Activated CD4-positive, alpha-beta memory T cell treated with anti-CD3 and anti-CD28 coated beads, Interleukin-2, amount 10 ng/mL, durations not matched to agents 7 days and 5 days (primary cell): ENCODE data around the gene AMOTL1. TPM values are rescaled to one million over a fixed set of nuclear protein-coding genes. Genes with fewer than 3 reads are reported as not detected.
"Not testable (repeated sequence)": the region's sequence is repeated elsewhere in the genome, so short reads cannot be mapped to it uniquely, and the experiment has no call there.

Experiments used
- CTCF ChIA-PET: fragments of 350-600 bp; sonication (Branson Sonifier 250); formaldehyde crosslinking; loops from one replicate; lab custom pipeline; 2021; ENCODE audit warnings: antibody characterized with exemption, inconsistent platforms; lab: Charles Lee
- POLR2A ChIA-PET: fragments of 350-600 bp; sonication (Branson Sonifier 250); formaldehyde crosslinking; loops from one replicate; lab custom pipeline; 2021; ENCODE audit warnings: antibody characterized with exemption; lab: Charles Lee
- DNase-seq: peaks from one replicate; pipeline ENCODE4 v3.0.0-alpha.2; 2020
- H3K27ac Mint-ChIP-seq: one replicate; pipeline ENCODE4 v1.8.0; 2021; ENCODE audit warnings: mild to moderate bottlenecking, mixed read lengths
- H3K27me3 Mint-ChIP-seq: one replicate; pipeline ENCODE4 v1.8.0; 2021; ENCODE audit warnings: mixed read lengths
- H3K36me3 Mint-ChIP-seq: one replicate; pipeline ENCODE4 v1.8.0; 2021; ENCODE audit warnings: low read depth, mixed read lengths
- H3K4me1 Mint-ChIP-seq: one replicate; pipeline ENCODE4 v1.8.0; 2021; ENCODE audit warnings: mixed read lengths
- H3K4me3 Mint-ChIP-seq: one replicate; pipeline ENCODE4 v1.8.0; 2021; ENCODE audit warnings: mild to moderate bottlenecking, mixed read lengths
- H3K9me3 Mint-ChIP-seq: one replicate; pipeline ENCODE4 v1.8.0; 2021; ENCODE audit warnings: mixed read lengths
- total RNA-seq, 2 experiments: library from RNA; stranded (reverse); gene quantifications; one replicate each; pipeline ENCODE4 v1.2.3, GENCODE V29; 2021

Gene AMOTL1
- total RNA-seq, 2 experiments from 2014 or later: 4.0 to 4.3 TPM

- H3K4me3 Mint-ChIP-seq: no peak overlapping the region
- CTCF ChIA-PET: no interaction called here
Observed at GRCh38 chr11:94809251-94809650, 41.1 kb downstream of the AMOTL1 start.

GRCh38 chr11:94812724-94813720, 44.9 kb downstream of the AMOTL1 start:
- H3K9me3 Mint-ChIP-seq, H3K27ac Mint-ChIP-seq, DNase-seq, H3K36me3 Mint-ChIP-seq, H3K4me3 Mint-ChIP-seq, H3K27me3 Mint-ChIP-seq, H3K4me1 Mint-ChIP-seq, POLR2A ChIA-PET: not testable (repeated sequence)
- CTCF ChIA-PET: interaction anchor here (1.1 kb wide), 1 partner anchor 26 kb away, joined by 3 read pairs; no protein-coding TSS in a partner anchor

More at GRCh38 chr11:94809251-94809650, 41.1 kb downstream of the AMOTL1 start:
- H3K4me1 Mint-ChIP-seq: no peaks in the 10 kb centered on the region
- peaks cover 2% of the 10 kb centered on the region for H3K27me3 Mint-ChIP-seq
- H3K9me3 Mint-ChIP-seq: no peaks in the 10 kb centered on the region
- no peak for DNase-seq
- H3K36me3 Mint-ChIP-seq: no peaks in the 10 kb centered on the region
- POLR2A ChIA-PET: no interaction called here
- no peak overlapping the region for H3K27ac Mint-ChIP-seq

- Mint-ChIP-seq H3K9me3 (peaks cover 3% of the 10 kb centered on the region), H3K27me3 (peaks cover 4% of the 10 kb centered on the region), H3K4me3 (no peak overlapping the region), H3K4me1 (no peaks in the 10 kb centered on the region), H3K27ac (no peak overlapping the region), H3K36me3 (no peaks in the 10 kb centered on the region)
- DNase-seq: no peak
- ChIA-PET CTCF (no interaction called here), POLR2A (no interaction called here)
Observed at GRCh38 chr11:94814272-94814976, 46.3 kb downstream of the AMOTL1 start.

GRCh38 chr11:94815705-94816344, 47.7 kb downstream of the AMOTL1 start:
- POLR2A ChIA-PET: no interaction called here
- no peaks in the 10 kb centered on the region for H3K36me3 Mint-ChIP-seq
- H3K4me3 Mint-ChIP-seq: no peak overlapping the region
- H3K27me3 Mint-ChIP-seq: peaks cover 2% of the 10 kb centered on the region
- no peak overlapping the region for H3K27ac Mint-ChIP-seq
- CTCF ChIA-PET: no interaction called here
- no peak for DNase-seq
- H3K9me3 Mint-ChIP-seq: peaks cover 3% of the 10 kb centered on the region
- no peaks in the 10 kb centered on the region for H3K4me1 Mint-ChIP-seq

- H3K9me3 Mint-ChIP-seq: peaks cover 3% of the 10 kb centered on the region
- no peaks in the 10 kb centered on the region for H3K4me1 Mint-ChIP-seq
- no peaks in the 10 kb centered on the region for H3K36me3 Mint-ChIP-seq
- POLR2A ChIA-PET: no interaction called here
- CTCF ChIA-PET: no interaction called here
- no peak overlapping the region for H3K4me3 Mint-ChIP-seq
- no peak overlapping the region for H3K27ac Mint-ChIP-seq
- H3K27me3 Mint-ChIP-seq: peaks cover 2% of the 10 kb centered on the region
- DNase-seq: no peak
Observed at GRCh38 chr11:94820480-94820879, 52.3 kb downstream of the AMOTL1 start.

GRCh38 chr11:94821439-94821838, 53.3 kb downstream of the AMOTL1 start:
- Mint-ChIP-seq H3K9me3 (no peaks in the 10 kb centered on the region), H3K27ac (no peak overlapping the region), H3K4me3 (no peak overlapping the region), H3K27me3 (peaks cover 2% of the 10 kb centered on the region), H3K36me3 (no peaks in the 10 kb centered on the region), H3K4me1 (peaks cover 2% of the 10 kb centered on the region)
- DNase-seq: no peak
- POLR2A ChIA-PET: no interaction called here
- CTCF ChIA-PET: no interaction called here

GRCh38 chr11:94822080-94822479, 53.9 kb downstream of the AMOTL1 start:
- Mint-ChIP-seq H3K27ac (no peak overlapping the region), H3K4me3 (no peak overlapping the region), H3K36me3 (no peaks in the 10 kb centered on the region), H3K4me1 (peaks cover 2% of the 10 kb centered on the region), H3K27me3 (peaks cover 2% of the 10 kb centered on the region), H3K9me3 (no peaks in the 10 kb centered on the region)
- ChIA-PET CTCF (no interaction called here), POLR2A (no interaction called here)
- DNase-seq: no peak

GRCh38 chr11:94823102-94823732, 55.1 kb downstream of the AMOTL1 start:
- ChIA-PET CTCF (no interaction called here), POLR2A (no interaction called here)
- H3K4me1 Mint-ChIP-seq: peaks cover 2% of the 10 kb centered on the region
- no peak overlapping the region for H3K4me3 Mint-ChIP-seq
- no peaks in the 10 kb centered on the region for H3K9me3 Mint-ChIP-seq
- H3K36me3 Mint-ChIP-seq: no peaks in the 10 kb centered on the region
- peaks cover 2% of the 10 kb centered on the region for H3K27me3 Mint-ChIP-seq
- DNase-seq: no peak
- no peak overlapping the region for H3K27ac Mint-ChIP-seq

- Mint-ChIP-seq H3K4me1 (peaks cover 2% of the 10 kb centered on the region), H3K36me3 (no peaks in the 10 kb centered on the region), H3K27me3 (no peaks in the 10 kb centered on the region), H3K9me3 (no peaks in the 10 kb centered on the region), H3K27ac (no peak overlapping the region), H3K4me3 (no peak overlapping the region)
- POLR2A ChIA-PET: no interaction called here
- CTCF ChIA-PET: no interaction called here
- DNase-seq: no peak
Observed at GRCh38 chr11:94825031-94825430, 56.9 kb downstream of the AMOTL1 start.

- no peaks in the 10 kb centered on the region for H3K27me3 Mint-ChIP-seq
- H3K9me3 Mint-ChIP-seq: no peaks in the 10 kb centered on the region
- H3K4me3 Mint-ChIP-seq: no peak overlapping the region
- H3K4me1 Mint-ChIP-seq: peaks cover 2% of the 10 kb centered on the region
- no peaks in the 10 kb centered on the region for H3K36me3 Mint-ChIP-seq
- POLR2A ChIA-PET: no interaction called here
- H3K27ac Mint-ChIP-seq: no peak overlapping the region
- CTCF ChIA-PET: no interaction called here
- DNase-seq: no peak
Observed at GRCh38 chr11:94825481-94825880, 57.3 kb downstream of the AMOTL1 start.

GRCh38 chr11:94826415-94826814, 58.3 kb downstream of the AMOTL1 start:
- ChIA-PET POLR2A (no interaction called here), CTCF (no interaction called here)
- H3K36me3 Mint-ChIP-seq: no peaks in the 10 kb centered on the region
- no peak for DNase-seq
- no peak overlapping the region for H3K27ac Mint-ChIP-seq
- H3K4me3 Mint-ChIP-seq: no peak overlapping the region
- H3K9me3 Mint-ChIP-seq: no peaks in the 10 kb centered on the region
- H3K27me3 Mint-ChIP-seq: peaks cover 3% of the 10 kb centered on the region
- peaks cover 2% of the 10 kb centered on the region for H3K4me1 Mint-ChIP-seq

- Mint-ChIP-seq H3K27ac (no peak overlapping the region), H3K36me3 (no peaks in the 10 kb centered on the region), H3K27me3 (peaks cover 3% of the 10 kb centered on the region), H3K4me3 (no peak overlapping the region), H3K4me1 (peaks cover 2% of the 10 kb centered on the region), H3K9me3 (no peaks in the 10 kb centered on the region)
- no peak for DNase-seq
- ChIA-PET POLR2A (no interaction called here), CTCF (no interaction called here)
Observed at GRCh38 chr11:94828088-94828487, 59.9 kb downstream of the AMOTL1 start.
